ENCODE data around the gene ZFP1.
"Not testable (repeated sequence)": the region's sequence is repeated elsewhere in the genome, so short reads cannot be mapped to it uniquely, and the experiment has no call there.

Gene ZFP1

DNA sequence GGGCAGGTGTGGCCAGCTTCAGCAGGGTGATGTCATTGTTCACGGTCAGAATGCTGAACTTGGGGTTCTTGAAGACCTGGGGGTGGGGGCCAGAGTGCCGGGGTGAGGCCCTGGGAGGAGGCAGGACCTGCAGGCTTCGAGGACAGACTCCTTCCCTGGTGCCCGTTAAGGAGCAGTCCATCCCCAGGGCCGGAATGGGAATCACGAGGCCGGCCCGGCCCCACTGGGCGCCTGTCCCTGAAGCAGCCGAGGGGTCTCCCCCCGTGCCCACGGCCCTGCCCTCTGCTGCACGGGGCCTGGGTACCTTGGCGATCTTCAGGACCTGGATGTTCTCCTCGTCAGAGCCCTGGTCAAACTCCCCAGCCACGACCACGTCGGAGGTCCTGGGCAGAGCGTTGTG, 57.1 kb downstream of the ZFP1 start:
- DNase-seq, result not testable (repeated sequence)

GRCh38 chr16:75205961-75206748, 57.8 kb downstream of the ZFP1 start:
- DNase-seq, result not testable (repeated sequence)

DNA sequence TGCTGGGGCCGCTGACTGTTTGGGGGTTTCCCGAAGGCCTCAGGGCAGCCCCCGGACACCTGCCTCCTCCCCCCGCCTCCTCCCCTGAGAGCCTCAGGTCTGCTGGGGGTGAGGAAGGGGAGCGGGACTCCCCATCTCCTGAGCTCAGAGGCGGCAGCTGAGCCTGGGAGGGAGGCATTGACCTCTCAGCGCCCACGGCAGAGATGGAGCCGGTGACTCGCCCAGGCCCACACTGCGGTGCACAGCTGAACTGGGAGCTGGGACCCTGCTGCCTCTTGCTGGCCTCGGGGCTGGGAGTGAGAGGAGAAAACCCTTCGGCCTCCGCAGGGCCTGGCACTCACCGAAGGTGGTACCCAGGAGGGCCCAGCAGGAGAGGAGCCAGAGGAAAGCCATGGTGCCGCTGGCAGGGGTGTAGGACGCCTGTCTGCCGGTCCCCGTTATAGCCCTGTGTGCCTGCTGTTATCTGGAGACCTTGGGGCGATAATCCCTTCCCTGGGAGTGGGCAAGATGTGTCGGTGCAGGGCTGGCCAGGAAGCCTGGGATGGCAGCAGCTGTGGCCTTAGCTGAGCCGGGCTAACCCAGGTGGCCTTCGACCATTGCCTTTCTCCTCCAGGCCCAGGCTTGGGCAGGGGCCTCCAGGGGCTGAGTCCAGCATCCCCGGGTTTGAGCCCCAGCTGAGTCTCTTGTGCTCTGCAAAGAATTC, 58.6 kb downstream of the ZFP1 start, which contains the start of gene CTRB2:
Gene CTRB2, minus strand, starts transcription at position 413 of the 703 bp plus-strand sequence. Its CDS starts 20 bp downstream, at position 393.
- no peak for DNase-seq

DNA sequence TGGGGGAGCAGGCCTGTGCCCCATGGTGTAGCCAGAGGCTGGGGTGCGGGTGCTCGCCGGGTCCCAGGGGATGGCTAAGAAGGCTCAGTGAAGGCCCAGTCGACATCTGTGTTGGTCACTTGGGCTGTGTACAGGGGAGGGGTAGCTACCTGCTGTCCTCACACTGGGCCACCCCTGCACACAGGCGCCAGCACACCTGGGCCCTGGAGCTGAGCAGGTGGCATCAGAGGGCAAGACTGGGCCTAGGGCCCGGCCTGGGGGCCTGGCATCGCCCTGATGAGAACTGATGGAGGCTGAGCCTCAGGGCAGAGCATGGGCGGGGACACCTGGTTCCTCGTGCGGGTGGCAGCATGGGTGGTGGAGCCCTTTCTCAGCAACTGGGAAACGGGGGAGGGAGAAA, 59.5 kb downstream of the ZFP1 start:
- no peak for DNase-seq

DNA sequence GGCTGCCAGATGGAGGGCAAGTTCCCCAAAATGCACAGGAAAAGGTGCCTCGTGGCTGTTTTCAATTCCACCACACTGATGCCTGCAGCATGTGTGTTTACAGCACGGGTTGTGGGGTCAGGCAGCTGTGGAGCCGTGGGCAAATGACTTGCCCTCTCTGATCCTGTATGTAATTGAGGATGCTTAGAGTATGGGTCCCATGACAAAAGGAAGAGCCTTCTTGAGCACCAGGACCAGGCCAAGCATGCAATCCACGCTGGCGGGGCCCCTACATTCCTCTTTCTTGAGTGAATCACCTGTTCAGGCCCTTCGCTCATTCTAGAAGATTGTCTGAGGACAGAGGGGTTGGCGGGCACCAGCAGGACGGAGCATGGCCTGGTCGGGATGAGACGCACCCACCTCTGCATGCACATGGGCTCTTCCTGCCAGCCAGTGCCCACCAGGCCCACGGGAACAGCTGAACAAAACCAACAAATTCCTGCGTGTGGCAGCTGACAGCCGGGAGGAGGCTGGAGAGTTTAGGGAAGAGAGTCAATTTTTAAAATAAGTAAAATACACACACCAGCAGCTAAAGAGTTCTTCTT, 60.0 kb downstream of the ZFP1 start:
- DNase-seq, result no peak

DNA sequence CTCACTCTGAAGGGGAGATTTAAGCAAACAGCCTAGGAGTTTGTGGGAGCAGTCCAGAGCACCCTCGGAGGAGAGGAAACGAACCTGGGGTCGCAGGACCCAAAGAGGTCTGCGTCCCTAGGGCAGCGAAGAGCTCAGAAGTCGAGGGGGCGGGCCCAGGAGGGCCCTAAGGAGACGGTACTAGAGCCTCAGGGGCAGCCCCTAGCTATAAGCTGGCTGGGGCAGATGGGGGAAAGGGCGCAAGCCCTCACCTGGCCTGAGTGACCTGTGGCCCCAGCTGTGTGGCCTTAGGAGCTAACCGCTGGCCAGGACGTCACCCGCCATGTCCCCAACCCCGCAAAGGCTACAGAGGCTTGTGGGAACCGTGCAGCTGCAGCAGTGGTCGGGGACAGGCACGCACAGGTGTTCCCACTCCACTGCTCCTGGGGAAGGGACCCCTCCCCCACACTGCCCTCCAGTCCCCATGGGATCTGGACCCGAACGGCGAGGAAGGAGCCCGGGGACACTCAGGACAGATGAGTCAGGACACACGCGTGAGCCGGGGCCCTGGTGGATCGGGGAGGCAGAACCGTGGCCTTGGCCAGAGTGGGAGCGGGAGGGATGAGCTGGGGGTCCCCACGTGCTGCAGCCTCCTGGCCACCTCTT, 60.7 kb downstream of the ZFP1 start:
- no peak for DNase-seq

GRCh38 chr16:75209514-75209913, 61.2 kb downstream of the ZFP1 start:
- not testable (repeated sequence) for DNase-seq

GRCh38 chr16:75209944-75210343, 61.6 kb downstream of the ZFP1 start:
- DNase-seq, result no peak

DNA sequence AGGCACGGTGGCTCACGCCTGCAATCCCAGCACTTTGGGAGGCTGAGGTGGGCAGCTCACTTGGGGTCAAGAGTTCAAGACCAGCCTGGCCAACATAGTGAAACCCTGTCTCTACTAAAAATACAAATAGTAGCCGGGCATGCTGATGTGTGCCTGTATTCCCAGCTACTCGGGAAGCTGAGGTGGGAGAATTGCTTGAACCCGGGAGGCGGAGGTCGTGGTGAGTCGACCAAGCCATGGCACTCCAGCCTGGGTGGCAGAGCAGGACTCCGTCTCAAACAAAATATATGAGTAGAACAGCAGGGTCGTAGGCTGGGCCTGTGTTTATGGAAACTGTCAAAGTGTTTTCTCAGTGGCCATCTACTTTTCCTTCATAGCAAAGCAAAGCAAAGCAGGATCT, 63.0 kb downstream of the ZFP1 start:
- not testable (repeated sequence) for DNase-seq

- no peak for DNase-seq
Observed at GRCh38 chr16:75216127-75216526, 67.8 kb downstream of the ZFP1 start.

- no peak for DNase-seq
Observed at GRCh38 chr16:75216576-75216975, 68.3 kb downstream of the ZFP1 start.

- DNase-seq, result no peak
Observed at GRCh38 chr16:75217389-75217851, 69.1 kb downstream of the ZFP1 start.

- no peak for DNase-seq
Observed at GRCh38 chr16:75218256-75219076, 70.1 kb downstream of the ZFP1 start, which contains the start of gene CTRB1. Gene CTRB1, plus strand, starts transcription at chr16:75218988. Its CDS starts 20 bp downstream, at chr16:75219008.

DNA sequence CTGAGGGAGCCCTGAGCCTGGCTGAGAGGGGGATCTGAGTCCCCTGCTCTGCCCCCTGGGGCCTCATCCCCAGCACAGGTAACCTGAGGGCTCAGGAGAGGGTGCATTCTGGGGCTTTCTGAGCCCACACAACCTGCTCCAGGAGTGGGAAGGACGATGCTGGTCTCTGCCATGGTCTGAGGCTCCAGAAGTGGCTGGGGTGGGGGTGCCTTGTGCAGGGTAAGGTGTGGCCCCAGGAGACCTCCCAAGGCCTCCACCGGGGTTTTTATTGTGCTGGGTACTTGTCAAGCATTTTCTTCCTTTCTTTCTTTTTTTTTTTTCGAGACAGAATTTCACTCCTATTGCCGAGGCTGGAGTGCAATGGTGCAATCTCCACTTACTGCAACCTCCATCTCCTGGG, 70.8 kb downstream of the ZFP1 start:
- DNase-seq, result no peak

GRCh38 chr16:75219838-75220237, 71.5 kb downstream of the ZFP1 start:
- no peak for DNase-seq

Data from fibroblast of upper back skin (primary cell).